SH-SY5Y (cell line): ENCODE measurements around the gene CIROP.

Source experiments
- GATA2 ChIP-seq: IDR thresholded peaks from 2 replicates; pipeline ENCODE4 v1.6.1; 2011; ENCODE audit warnings: mild to moderate bottlenecking, low read depth, low read length
- GATA3 ChIP-seq: IDR thresholded peaks from 2 replicates; pipeline ENCODE4 v1.6.1; 2011; ENCODE audit warnings: low read depth, mild to moderate bottlenecking, low read length, moderate library complexity

- TF ChIP-seq GATA2 (no peak), GATA3 (no peak)
These were observed 48.4 kb downstream of the CIROP start for GRCh38 chr14:23056145-23056955.
